GM12891 (cell line): ENCODE results near the gene WNT11.

Experiments used
- PAX5 ChIP-seq: IDR thresholded peaks from 2 replicates; pipeline ENCODE4 v1.6.1; 2011; ENCODE audit warnings: low read length, moderate library complexity, mild to moderate bottlenecking; ENCODE audit not compliant: insufficient read depth, severe bottlenecking
- POLR2A ChIP-seq: IDR thresholded peaks from 2 replicates; pipeline ENCODE4 v1.6.1; 2011; ENCODE audit warnings: low read depth, low read length, control low read depth
- POLR2AphosphoS5 ChIP-seq: IDR thresholded peaks from 2 replicates; pipeline ENCODE4 v1.6.1; 2011; ENCODE audit warnings: low read depth, low read length, control low read depth
- POU2F2 ChIP-seq: IDR thresholded peaks from 2 replicates; pipeline ENCODE4 v1.6.1; 2011; ENCODE audit warnings: low read depth, mild to moderate bottlenecking, control low read depth, low read length, moderate library complexity
- SPI1 ChIP-seq: IDR thresholded peaks from 2 replicates; pipeline ENCODE4 v1.6.1; 2011; ENCODE audit warnings: low read depth, low read length, control low read depth
- TAF1 ChIP-seq: IDR thresholded peaks from 2 replicates; pipeline ENCODE4 v1.6.1; 2011; ENCODE audit warnings: low read depth, low read length, control low read depth

GRCh38 chr11:76235233-76236091 is 29.2 kb upstream of the WNT11 start:
- TF ChIP-seq POLR2AphosphoS5 (no peak), POU2F2 (0 out of 2 replicates have a peak, but pooled peaks have one; percentile 22), POLR2A (no peak), TAF1 (no peak), SPI1 (no peak), PAX5 (no peak)
